Activated CD4-positive, alpha-beta T cell treated with anti-CD3 and anti-CD28 coated beads for 36 hours (primary cell): ENCODE measurements around the gene NELFCD. TPM values are rescaled to one million over a fixed set of nuclear protein-coding genes. Genes with fewer than 3 reads are reported as not detected.
A peak's percentile ranks its signal among the peaks of the same experiment; 100 is the strongest.
"Not testable (repeated sequence)": the region's sequence is repeated elsewhere in the genome, so short reads cannot be mapped to it uniquely, and the experiment has no call there.

ENCODE experiments used
- ATAC-seq: fragments of 200-7000 bp; cut with Tn5 transposase; one replicate; pipeline ENCODE4 v1.10.0; 2021; ENCODE audit warnings: mild to moderate bottlenecking, moderate library complexity
- CTCF ChIA-PET: fragments of 350-600 bp; sonication (Branson Sonifier 250); formaldehyde crosslinking; loops from one replicate; lab custom pipeline; 2021; ENCODE audit warnings: antibody characterized with exemption; lab: Charles Lee
- POLR2A ChIA-PET: fragments of 350-600 bp; sonication (Branson Sonifier 250); formaldehyde crosslinking; loops from one replicate; lab custom pipeline; 2021; ENCODE audit warnings: antibody characterized with exemption, inconsistent platforms; lab: Charles Lee
- DNase-seq: peaks from one replicate; pipeline ENCODE4 v3.0.0-alpha.2; 2020
- H3K27ac Mint-ChIP-seq: one replicate; pipeline ENCODE4 v1.8.0; 2021; ENCODE audit warnings: mixed read lengths
- H3K27me3 Mint-ChIP-seq: one replicate; pipeline ENCODE4 v1.8.0; 2021; ENCODE audit warnings: mixed read lengths
- H3K36me3 Mint-ChIP-seq: one replicate; pipeline ENCODE4 v1.8.0; 2021; ENCODE audit warnings: low read depth, mixed read lengths
- H3K4me1 Mint-ChIP-seq: one replicate; pipeline ENCODE4 v1.8.0; 2021; ENCODE audit warnings: mixed read lengths
- H3K4me3 Mint-ChIP-seq: one replicate; pipeline ENCODE4 v1.8.0; 2021; ENCODE audit warnings: mild to moderate bottlenecking, moderate library complexity, mixed read lengths
- H3K9me3 Mint-ChIP-seq: one replicate; pipeline ENCODE4 v1.8.0; 2021; ENCODE audit warnings: low read depth, mixed read lengths
- intact Hi-C, 2 experiments: fragments of 100-400 bp; cut with DNase I in 1 of 2; cut with micrococcal nuclease in 1 of 2; formaldehyde crosslinking; loops; one replicate each; pipeline versions ENCODE4 v1.14.2 to v1.15.1; 2022 to 2024; cut with DNase I, micrococcal nuclease
- total RNA-seq, 2 experiments: library from RNA; stranded (reverse); gene quantifications; one replicate each; pipeline ENCODE4 v1.2.3, GENCODE V29; 2021

NELFCD gene
- total RNA-seq, 2 experiments from 2014 or later, result 111 to 121 TPM

GRCh38 chr20:59004763-59005522 lies 23.9 kb downstream of the NELFCD start:
- Mint-ChIP-seq H3K27ac (peak overlapping the region; percentile 79), H3K9me3 (no peaks in the 10 kb centered on the region), H3K4me1 (peaks cover 31% of the 10 kb centered on the region), H3K36me3 (peaks cover 12% of the 10 kb centered on the region), H3K4me3 (peak overlapping the region; percentile 69), H3K27me3 (no peaks in the 10 kb centered on the region)
- ATAC-seq, result peak; percentile 50
- ChIA-PET POLR2A (interaction anchor here (0.6 kb wide), 1 partner anchor 396 kb away, joined by 4 read pairs; no protein-coding TSS in a partner anchor), CTCF (no interaction called here)
- DNase-seq, result peak; percentile 67
- intact Hi-C loops, result no loop called here

DNA sequence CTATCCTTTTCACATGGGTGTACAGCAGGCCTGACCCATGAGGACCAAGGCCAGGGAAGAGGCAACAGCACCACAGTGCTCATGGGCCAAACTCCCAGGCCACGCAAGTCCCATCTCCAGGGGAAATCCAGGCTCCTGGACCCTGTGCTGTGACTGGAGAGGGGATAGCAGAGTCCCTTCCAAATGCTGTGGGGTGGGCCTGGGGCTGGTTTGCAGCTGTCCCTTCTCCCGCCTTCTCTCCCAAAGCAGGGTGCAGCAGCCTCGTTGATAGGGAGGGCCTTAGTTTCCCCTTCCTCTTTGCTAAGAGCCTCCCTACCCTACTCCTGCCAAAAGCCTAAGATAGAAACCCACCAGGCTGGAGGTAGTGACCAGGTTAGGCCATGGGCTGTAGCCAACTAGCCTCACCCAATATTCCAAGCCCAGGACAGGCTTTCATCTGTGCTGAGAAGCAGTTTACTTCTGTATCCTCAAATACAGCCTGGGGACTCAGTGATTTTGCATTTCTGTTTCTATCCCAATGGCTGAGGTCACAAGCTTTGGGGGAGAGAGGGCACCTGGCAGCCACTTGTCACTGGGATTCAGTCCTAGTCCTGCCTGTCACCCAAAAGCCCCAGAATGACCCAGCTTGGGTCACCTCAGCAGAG lies 24.6 kb downstream of the NELFCD start:
- DNase-seq, result no peak
- CTCF ChIA-PET, result no interaction called here
- Mint-ChIP-seq H3K36me3 (peaks cover 12% of the 10 kb centered on the region), H3K27me3 (no peaks in the 10 kb centered on the region), H3K9me3 (no peaks in the 10 kb centered on the region), H3K27ac (peak overlapping the region; percentile 79), H3K4me1 (peaks cover 31% of the 10 kb centered on the region), H3K4me3 (peak overlapping the region; percentile 69)
- ATAC-seq, result no peak
- intact Hi-C loops, result no loop called here
- POLR2A ChIA-PET, result no interaction called here

DNA sequence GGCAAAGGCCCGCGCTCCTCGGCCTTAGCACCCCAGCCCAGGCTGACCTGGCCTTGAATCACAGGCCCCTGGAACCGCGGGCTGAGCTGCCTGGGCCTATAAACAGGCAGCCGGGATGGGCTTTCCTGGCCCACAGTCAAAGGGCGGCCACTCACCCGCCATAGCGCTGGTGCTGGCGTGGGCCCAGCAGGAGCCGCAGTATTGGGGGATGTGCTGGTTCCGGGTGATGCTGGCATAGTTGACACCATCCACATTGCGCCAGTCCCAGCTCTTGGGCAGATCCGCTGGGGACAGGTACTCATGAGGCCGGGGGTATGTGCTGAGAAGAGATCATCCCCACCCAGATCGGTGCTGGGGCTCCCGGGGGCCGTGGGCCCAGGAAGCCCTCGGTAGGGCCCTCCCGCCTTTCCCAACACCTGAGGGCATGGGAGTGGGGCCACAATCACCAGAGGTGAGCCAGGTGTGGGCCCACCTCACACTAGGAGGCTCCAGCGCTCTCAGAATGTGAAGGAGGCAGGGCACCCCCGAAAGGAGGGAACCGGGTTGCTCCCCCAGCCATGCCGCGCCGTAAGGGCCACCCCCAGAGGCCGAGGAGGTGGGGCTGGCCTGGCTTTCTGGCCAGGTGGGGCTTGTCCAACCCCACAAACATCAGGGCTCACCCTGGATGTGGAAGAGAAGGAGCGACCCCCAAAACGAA lies 25.3 kb downstream of the NELFCD start:
- no peak for DNase-seq
- Mint-ChIP-seq H3K9me3 (no peaks in the 10 kb centered on the region), H3K4me1 (peaks cover 33% of the 10 kb centered on the region), H3K27me3 (no peaks in the 10 kb centered on the region), H3K36me3 (peaks cover 12% of the 10 kb centered on the region), H3K27ac (peak overlapping the region; percentile 69), H3K4me3 (peak overlapping the region; percentile 69)
- peak; percentile 6 for ATAC-seq
- intact Hi-C loops, result no loop called here
- CTCF ChIA-PET, result no interaction called here
- POLR2A ChIA-PET, result no interaction called here

GRCh38 chr20:59006864-59007664 lies 26.0 kb downstream of the NELFCD start, which contains the start of gene CTSZ:
Gene CTSZ (minus strand): TSS chr20:59007254. CDS start chr20:59007128, 126 bp downstream.
- ChIA-PET CTCF (no interaction called here), POLR2A (no interaction called here)
- Mint-ChIP-seq H3K36me3 (peaks cover 7% of the 10 kb centered on the region), H3K9me3 (no peaks in the 10 kb centered on the region), H3K4me1 (peaks cover 34% of the 10 kb centered on the region), H3K27ac (peak within 1 kb of the TSS; percentile 69), H3K4me3 (peak within 1 kb of the TSS; percentile 69), H3K27me3 (no peaks in the 10 kb centered on the region)
- DNase-seq (peak; percentile 70), ATAC-seq (peak; percentile 68)
- intact Hi-C loops, result loop anchor here in 1 of 2 experiments (1.0 kb wide), 2 partner anchors 25 to 26 kb away; partner anchors contain the start of genes ATP5F1E and NELFCD

DNA sequence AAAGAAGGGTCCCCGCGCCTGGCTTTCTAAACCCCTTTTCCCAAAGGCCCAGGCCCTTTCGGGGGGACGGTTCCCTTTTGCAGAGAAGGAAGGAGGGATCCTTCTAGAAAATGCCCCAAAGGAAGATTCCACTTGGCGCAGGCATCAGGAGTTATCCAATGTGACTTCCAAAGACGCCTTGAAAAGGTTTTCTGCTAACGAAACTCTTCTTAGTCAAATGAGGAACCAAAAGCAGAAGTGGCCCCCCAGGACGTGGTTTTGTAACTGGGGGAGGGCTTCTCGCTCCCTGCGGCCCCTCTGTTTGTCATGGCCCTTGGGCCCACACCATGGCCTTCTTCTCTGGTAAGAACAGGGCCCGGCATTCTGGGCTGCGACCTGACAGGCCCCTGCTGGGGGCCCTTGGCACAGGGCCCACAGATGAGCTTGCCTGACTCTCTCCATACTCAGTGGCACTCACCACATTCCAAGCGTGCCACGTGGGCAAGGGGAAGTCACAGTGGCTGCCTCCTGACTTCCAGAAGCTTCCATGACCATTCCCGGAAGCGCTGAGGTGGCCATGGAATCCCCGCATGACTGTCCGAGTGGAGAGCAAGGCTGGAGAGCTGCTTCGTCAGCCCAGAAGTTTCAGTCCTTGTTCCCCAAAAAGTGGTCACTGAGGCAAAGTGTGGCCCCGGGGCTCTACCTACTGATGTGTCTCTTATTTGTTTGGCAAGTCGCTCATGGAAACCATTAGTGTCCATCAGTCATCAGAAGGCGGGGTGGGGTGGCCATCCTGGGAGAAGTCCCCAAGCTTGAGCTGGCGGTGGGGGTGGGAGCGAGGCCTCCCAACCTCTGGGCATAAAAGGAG lies 26.8 kb downstream of the NELFCD start:
- POLR2A ChIA-PET, result interaction anchor here (1.2 to 2.0 kb wide), 2 partner anchors 13 to 24 kb away, joined by 3 to 7 read pairs; partner anchors contain the start of gene ATP5F1E
- H3K4me3 Mint-ChIP-seq, result peak overlapping the region; percentile 58
- CTCF ChIA-PET, result interaction anchor here (1.4 kb wide), 1 partner anchor 214 kb away, joined by 3 read pairs; no protein-coding TSS in a partner anchor
- DNase-seq, result no peak
- peaks cover 34% of the 10 kb centered on the region for H3K4me1 Mint-ChIP-seq
- no peaks in the 10 kb centered on the region for H3K27me3 Mint-ChIP-seq
- H3K9me3 Mint-ChIP-seq, result no peaks in the 10 kb centered on the region
- peaks cover 7% of the 10 kb centered on the region for H3K36me3 Mint-ChIP-seq
- intact Hi-C loops, result loop anchor here in 1 of 2 experiments (1.0 kb wide), 2 partner anchors 24 to 27 kb away; partner anchors contain the start of genes ATP5F1E and NELFCD
- ATAC-seq, result no peak
- H3K27ac Mint-ChIP-seq, result no peak overlapping the region

- CTCF ChIA-PET, result interaction anchor here (0.6 to 1.4 kb wide), 3 partner anchors 25 to 377 kb away, joined by 3 read pairs; no protein-coding TSS in a partner anchor
- H3K9me3 Mint-ChIP-seq, result no peaks in the 10 kb centered on the region
- peaks cover 36% of the 10 kb centered on the region for H3K4me1 Mint-ChIP-seq
- no peak overlapping the region for H3K4me3 Mint-ChIP-seq
- no peaks in the 10 kb centered on the region for H3K27me3 Mint-ChIP-seq
- H3K27ac Mint-ChIP-seq, result no peak overlapping the region
- no peak for ATAC-seq
- peaks cover 6% of the 10 kb centered on the region for H3K36me3 Mint-ChIP-seq
- intact Hi-C loops, result no loop called here
- no peak for DNase-seq
- POLR2A ChIA-PET, result interaction anchor here (0.6 to 2.0 kb wide), 3 partner anchors 14 to 30 kb away, joined by 3 to 7 read pairs (median 5); partner anchors contain the start of gene ATP5F1E
Measured at GRCh38 chr20:59008715-59009336, 27.8 kb downstream of the NELFCD start.

- Mint-ChIP-seq H3K27ac (no peak overlapping the region), H3K27me3 (no peaks in the 10 kb centered on the region), H3K36me3 (no peaks in the 10 kb centered on the region), H3K4me1 (peaks cover 30% of the 10 kb centered on the region), H3K9me3 (no peaks in the 10 kb centered on the region), H3K4me3 (no peak overlapping the region)
- DNase-seq (no peak), ATAC-seq (no peak)
- CTCF ChIA-PET, result no interaction called here
- intact Hi-C loops, result no loop called here
- POLR2A ChIA-PET, result interaction anchor here (0.6 kb wide), 1 partner anchor 350 kb away, joined by 4 read pairs; no protein-coding TSS in a partner anchor
Measured at GRCh38 chr20:59010321-59010994, 29.4 kb downstream of the NELFCD start.

- intact Hi-C loops, result no loop called here
- ChIA-PET POLR2A (interaction anchor here (0.6 kb wide), 1 partner anchor 351 kb away, joined by 4 read pairs; no protein-coding TSS in a partner anchor), CTCF (interaction anchor here (0.7 kb wide), 1 partner anchor 56 kb away, joined by 3 read pairs; no protein-coding TSS in a partner anchor)
- Mint-ChIP-seq H3K4me1 (peaks cover 25% of the 10 kb centered on the region), H3K27me3 (no peaks in the 10 kb centered on the region), H3K27ac (no peak overlapping the region), H3K4me3 (no peak overlapping the region), H3K9me3 (no peaks in the 10 kb centered on the region), H3K36me3 (no peaks in the 10 kb centered on the region)
- DNase-seq, result peak; percentile 16
- ATAC-seq, result no peak
Measured at GRCh38 chr20:59010995-59011873, 30.2 kb downstream of the NELFCD start.

DNA sequence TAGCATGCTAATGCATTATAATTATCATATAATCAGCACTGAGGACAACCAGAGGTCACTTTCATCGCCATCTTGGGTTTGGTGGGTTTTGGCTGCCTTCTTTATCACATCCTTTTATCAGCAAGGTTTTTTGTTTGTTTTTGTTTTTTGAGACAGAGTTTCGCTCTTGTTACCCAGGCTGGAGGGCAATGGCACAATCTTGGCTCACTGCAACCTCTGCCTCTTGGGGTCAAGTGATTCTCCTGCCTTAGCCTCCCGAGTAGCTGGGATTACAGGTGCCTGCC lies 30.8 kb downstream of the NELFCD start:
- ATAC-seq, intact Hi-C loops, DNase-seq, H3K9me3 Mint-ChIP-seq, H3K27me3 Mint-ChIP-seq, POLR2A ChIA-PET, H3K4me3 Mint-ChIP-seq, H3K27ac Mint-ChIP-seq, H3K36me3 Mint-ChIP-seq: not testable (repeated sequence)
- H3K4me1 Mint-ChIP-seq, result peaks cover 30% of the 10 kb centered on the region
- CTCF ChIA-PET, result interaction anchor here (0.7 kb wide), 1 partner anchor 57 kb away, joined by 3 read pairs; no protein-coding TSS in a partner anchor
